GM18519 (cell line): ENCODE measurements around the gene RAI14.
"Not testable (repeated sequence)": the region's sequence is repeated elsewhere in the genome, so short reads cannot be mapped to it uniquely, and the experiment has no call there.

Experiments
- ATAC-seq: cut with Tn5 transposase; IDR thresholded peaks from one replicate; pipeline ENCODE4 v1.9.1; 2021; ENCODE audit warnings: mild to moderate bottlenecking, moderate library complexity; ENCODE audit not compliant: unreplicated experiment, low FRiP score

Gene RAI14

GRCh38 chr5:34722183-34722582 is 66.1 kb downstream of the RAI14 start:
- ATAC-seq, result no peak

- no peak for ATAC-seq
Observed at GRCh38 chr5:34724741-34725140, 68.6 kb downstream of the RAI14 start.

- not testable (repeated sequence) for ATAC-seq
Observed at GRCh38 chr5:34727166-34727749, 71.1 kb downstream of the RAI14 start.

GRCh38 chr5:34728236-34728635 is 72.1 kb downstream of the RAI14 start:
- no peak for ATAC-seq

GRCh38 chr5:34731435-34732232 is 75.5 kb downstream of the RAI14 start:
- no peak for ATAC-seq

GRCh38 chr5:34734326-34734725 is 78.2 kb downstream of the RAI14 start:
- no peak for ATAC-seq

- no peak for ATAC-seq
Observed at GRCh38 chr5:34735491-34736426, 79.6 kb downstream of the RAI14 start.

- no peak for ATAC-seq
Observed at GRCh38 chr5:34736445-34737115, 80.5 kb downstream of the RAI14 start.

- ATAC-seq, result no peak
Observed at GRCh38 chr5:34737731-34738130, 81.6 kb downstream of the RAI14 start.

GRCh38 chr5:34738381-34738780 is 82.3 kb downstream of the RAI14 start:
- no peak for ATAC-seq

GRCh38 chr5:34740389-34740806 is 84.3 kb downstream of the RAI14 start:
- no peak for ATAC-seq

- no peak for ATAC-seq
Observed at GRCh38 chr5:34742061-34742460, 85.9 kb downstream of the RAI14 start.

- no peak for ATAC-seq
Observed at GRCh38 chr5:34743878-34744277, 87.8 kb downstream of the RAI14 start.

- ATAC-seq, result no peak
Observed at GRCh38 chr5:34748431-34748830, 92.3 kb downstream of the RAI14 start.

- ATAC-seq, result no peak
Observed at GRCh38 chr5:34749431-34749873, 93.3 kb downstream of the RAI14 start.

- no peak for ATAC-seq
Observed at GRCh38 chr5:34750206-34750605, 94.1 kb downstream of the RAI14 start.

- no peak for ATAC-seq
Observed at GRCh38 chr5:34751807-34752736, 95.9 kb downstream of the RAI14 start.

GRCh38 chr5:34753236-34753635 is 97.1 kb downstream of the RAI14 start:
- ATAC-seq, result not testable (repeated sequence)

GRCh38 chr5:34755926-34756325 is 99.8 kb downstream of the RAI14 start:
- ATAC-seq, result no peak
